Posterior cingulate gyrus (tissue), 11 donors: ENCODE measurements around the gene HOXC12.
A peak's percentile ranks its signal among the peaks of the same experiment; 100 is the strongest.

Experiments used
- DNase-seq, 10 donors: peaks; one replicate each; pipeline versions ENCODE4 v3.0.0 to v3.0.0-alpha.2; 2020 to 2021; ENCODE audit warnings: mixed read lengths in 3 of 10
- intact Hi-C: fragments of 100-400 bp; cut with DNase I; formaldehyde crosslinking; loops from one replicate; pipeline ENCODE4 v1.15.1; 2023

HOXC12 gene

DNA sequence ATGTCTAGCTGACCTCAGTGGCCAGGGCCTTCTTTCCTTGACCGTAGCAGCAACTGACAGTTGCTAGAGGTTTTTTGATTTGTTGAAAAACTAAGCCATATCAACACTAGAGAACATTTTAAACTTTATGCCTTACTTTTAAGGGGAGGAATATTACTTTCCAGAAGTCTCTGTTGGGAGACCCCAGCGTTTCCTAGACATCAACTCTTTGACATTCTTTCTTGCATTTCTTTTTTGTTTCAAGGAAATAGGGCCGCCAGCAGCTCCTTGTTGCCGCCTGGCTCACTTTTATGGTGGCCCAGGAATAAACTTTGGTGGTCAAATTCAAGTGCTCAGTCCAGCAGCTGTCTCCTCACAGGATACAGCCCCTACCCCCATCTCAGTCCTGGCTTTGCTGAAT lies 15.7 kb downstream of the HOXC12 start:
- intact Hi-C loops: no loop called here
- peak in 1 of 10 donors; percentile 10 for DNase-seq

DNA sequence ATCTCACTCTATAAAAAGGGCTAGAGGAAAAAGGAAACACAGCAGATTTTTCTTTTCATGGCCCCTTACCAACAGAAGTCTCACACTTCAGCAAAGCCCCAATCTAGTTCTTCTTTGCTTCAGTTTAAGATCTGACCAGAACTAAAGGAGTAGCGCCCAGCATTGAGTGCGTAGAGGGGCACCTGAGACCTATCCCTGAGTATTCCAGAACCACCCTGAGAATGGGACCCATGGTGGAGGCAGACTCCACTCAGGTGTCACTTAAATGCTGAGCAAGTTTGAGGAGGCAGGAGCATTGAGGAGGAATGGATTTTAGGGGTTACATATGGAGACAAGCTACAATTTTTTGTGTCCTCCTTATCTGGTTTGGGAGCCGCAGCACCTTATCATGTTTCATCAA lies 16.4 kb downstream of the HOXC12 start:
- DNase-seq: peak in 1 of 10 donors; percentile 40
- intact Hi-C loops: no loop called here

DNA sequence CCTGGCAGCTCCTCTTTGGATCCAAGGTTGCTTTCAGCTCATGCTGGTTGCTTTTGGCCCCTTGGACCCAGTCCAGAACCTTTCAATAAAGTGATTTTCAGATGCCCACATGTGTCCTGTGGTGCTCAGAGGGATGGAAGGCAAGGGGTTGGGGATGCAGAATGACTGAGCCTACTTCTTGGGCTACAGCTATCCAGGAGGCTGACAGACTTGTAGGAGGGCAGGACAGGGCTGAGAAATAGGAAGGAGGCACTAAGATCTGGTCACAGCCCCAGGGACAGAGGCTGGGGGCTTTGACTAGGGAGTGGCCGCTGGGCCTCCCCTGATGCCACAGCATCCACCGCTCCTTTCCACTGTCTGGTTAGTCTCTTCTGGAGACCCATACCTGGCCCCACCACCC lies 17.0 kb downstream of the HOXC12 start:
- DNase-seq: peak in 2 of 10 donors; percentile 5 to 8
- intact Hi-C loops: no loop called here

DNA sequence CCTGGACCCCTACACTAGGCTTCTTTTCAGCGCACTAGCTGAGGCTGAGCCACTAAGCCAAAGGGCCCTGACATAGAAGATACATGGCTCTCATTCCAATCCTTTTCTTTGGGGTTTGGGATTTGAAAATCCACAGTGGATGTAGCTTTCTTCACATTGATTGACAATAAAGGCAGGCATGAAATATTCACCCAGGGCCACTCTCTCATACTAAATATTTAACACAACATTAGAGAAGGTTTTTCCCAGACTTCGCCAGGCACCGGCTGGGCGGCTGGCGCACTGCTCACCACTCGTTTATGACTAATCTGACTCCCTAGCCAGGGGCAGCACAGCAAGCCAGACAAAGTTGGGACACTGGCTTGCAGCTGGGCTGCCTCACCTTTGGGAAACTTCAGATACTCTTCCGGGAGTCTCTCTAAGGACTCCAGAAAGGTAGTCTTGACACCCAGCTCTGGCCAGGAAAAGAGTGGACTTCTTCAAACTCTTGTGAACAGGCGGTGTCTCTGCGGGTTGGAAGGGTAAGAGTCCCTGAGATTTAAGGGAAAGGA lies 17.5 kb downstream of the HOXC12 start:
- DNase-seq: peak in 3 of 10 donors; percentile 5 to 48 (median 19)
- intact Hi-C loops: no loop called here

DNA sequence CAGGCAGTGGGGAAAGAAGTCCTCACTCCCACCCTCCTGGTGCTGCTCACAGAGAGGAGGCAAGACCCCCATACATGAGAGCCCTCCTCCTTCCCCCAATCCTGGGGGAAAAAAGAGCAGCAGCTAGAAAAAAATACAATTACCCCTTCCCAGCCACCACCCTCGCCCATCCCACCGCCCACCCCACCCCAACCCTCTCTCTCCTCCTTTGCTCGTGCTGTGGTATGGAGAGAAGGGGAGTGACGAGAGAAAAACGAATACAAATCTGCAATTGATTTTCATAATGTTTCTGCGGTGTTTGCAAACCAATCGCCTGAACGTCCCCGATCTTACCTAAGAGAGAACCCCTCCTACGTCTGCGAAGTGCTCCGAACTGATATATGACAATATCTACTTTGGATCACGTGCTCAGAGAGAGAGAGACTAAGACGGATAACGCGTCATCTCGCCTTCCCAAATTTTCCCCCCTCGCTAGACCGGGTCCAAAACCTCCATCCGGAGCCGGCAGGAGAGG lies 18.1 kb downstream of the HOXC12 start, which contains the start of gene HOXC11:
TSS of gene HOXC11 (plus strand) at position 405 of the 514 bp plus-strand sequence. CDS start 116 bp downstream, outside the sequence.
- no peak for DNase-seq
- intact Hi-C loops: no loop called here

DNA sequence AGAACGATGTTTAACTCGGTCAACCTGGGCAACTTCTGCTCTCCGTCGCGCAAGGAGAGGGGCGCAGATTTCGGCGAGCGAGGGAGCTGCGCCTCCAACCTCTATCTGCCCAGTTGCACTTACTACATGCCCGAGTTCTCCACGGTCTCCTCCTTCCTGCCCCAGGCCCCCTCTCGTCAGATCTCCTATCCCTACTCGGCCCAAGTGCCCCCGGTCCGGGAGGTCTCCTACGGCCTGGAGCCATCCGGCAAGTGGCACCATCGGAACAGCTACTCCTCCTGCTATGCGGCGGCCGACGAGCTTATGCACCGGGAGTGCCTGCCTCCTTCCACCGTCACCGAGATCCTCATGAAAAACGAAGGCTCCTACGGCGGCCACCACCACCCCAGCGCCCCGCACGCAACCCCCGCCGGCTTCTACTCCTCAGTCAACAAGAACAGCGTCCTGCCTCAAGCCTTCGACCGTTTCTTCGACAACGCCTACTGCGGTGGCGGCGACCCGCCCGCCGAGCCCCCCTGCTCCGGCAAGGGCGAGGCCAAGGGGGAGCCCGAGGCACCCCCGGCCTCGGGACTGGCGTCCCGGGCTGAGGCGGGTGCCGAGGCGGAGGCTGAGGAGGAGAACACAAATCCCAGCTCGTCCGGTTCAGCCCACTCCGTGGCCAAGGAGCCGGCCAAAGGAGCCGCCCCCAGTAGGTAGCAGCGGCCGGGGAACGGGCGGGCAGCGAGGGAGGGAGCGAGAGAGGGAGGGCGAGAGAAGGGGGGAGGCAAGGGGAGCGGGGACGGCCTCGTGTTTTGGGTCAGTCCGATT lies 18.7 kb downstream of the HOXC12 start:
- intact Hi-C loops: no loop called here
- peak in 3 of 10 donors; percentile 47 to 76 (median 58) for DNase-seq

DNA sequence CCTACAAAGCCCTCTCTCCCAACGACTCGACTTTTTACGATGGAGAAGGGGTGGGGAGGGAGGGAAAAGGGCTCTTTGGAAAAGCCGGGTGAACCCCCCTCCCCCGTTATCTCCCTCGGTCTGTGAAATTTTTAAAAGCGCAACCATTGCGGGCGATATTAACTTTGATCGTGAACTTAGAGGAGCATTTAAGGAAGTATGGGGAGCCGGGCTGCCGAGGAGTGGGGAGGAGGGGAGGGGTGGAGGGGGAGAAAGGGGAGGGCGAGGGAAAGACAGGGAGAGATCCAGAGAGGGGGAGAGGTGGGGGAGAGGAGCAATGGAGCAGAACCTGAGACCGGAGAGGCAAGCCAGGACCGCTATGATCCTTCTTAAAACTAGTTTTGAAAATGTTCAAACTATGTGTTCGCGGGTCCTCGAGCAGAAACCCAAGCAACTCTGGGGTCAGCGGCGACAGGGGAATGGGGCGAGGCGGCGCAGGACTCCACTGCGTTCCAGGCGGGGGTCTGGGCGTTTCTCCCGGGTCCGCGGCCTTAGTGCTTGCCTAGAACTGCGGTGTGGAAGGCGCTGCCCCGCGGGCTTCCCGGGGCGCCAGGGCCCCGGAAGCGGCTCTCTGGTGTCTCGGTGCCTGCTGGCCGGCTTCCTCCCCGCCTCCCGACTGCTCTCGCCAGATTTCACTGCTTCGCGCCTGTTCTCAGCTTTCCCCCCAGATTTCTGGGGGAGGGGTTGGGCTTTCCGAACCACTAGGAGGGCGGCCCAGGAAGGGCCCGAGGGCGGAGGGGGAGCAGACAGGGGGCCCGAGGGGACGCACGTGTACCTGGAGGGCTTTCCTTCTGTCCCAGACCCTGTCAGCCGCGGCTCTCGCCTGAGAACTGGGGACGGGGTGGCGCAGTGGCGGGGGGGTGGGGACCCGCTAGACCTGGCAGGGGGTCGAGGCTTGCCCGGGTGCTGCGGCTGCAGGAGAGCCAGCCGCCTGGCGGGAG lies 19.7 kb downstream of the HOXC12 start, which contains the start of gene HOTAIR:
TSS of gene HOTAIR (minus strand) at position 871 of the 980 bp plus-strand sequence.
- peak in 3 of 10 donors; percentile 40 to 57 (median 48) for DNase-seq
- intact Hi-C loops: no loop called here

DNA sequence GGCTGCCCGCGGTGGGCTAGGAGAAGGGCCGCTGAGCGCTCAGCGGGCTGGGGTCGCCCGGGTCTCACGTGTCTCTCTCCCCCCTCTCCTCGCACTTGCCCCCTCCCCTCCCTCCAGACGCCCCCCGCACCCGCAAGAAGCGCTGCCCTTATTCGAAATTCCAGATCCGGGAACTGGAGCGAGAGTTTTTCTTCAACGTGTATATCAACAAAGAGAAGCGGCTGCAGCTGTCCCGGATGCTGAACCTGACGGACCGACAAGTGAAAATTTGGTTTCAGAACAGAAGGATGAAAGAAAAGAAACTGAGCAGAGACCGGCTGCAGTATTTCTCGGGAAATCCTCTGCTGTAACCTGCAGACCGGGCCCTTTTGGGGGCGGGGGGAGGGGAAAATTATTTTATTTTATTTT lies 20.4 kb downstream of the HOXC12 start:
- intact Hi-C loops: no loop called here
- peak in 1 of 10 donors; percentile 38 for DNase-seq

DNA sequence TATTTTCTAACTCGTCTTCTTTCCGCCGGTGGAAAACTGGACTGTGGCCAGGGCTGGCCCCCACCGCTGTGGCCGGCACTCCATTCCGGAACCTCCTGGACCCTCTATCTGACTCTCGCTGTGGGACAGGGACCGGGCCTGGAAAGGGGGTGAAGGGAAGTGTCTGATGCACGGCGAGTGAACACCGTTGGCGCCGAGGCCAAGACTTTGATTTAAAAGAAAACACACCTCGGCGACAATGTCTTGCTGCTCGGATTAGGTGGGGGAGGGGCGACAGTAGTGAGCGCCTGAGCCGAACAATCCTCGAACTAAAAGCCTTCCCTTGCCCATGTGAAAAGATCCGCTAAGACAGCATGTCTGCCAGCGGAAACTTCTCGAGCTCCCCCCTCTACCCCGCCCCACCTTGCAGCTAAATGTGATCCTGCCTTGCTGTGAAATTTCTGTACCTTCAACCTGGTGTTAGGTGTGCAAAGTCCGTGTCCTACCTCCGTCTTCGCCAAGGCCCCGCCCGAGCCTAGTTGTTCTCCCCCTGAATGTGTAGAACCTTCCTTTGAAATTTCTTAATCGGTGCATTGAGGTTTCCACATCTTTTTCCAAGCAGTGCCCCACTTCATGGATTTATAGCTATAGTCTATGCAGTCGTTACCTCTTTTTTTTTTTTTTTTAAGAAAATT lies 20.9 kb downstream of the HOXC12 start:
- DNase-seq: peak in 2 of 10 donors; percentile 46 to 47
- intact Hi-C loops: no loop called here

DNA sequence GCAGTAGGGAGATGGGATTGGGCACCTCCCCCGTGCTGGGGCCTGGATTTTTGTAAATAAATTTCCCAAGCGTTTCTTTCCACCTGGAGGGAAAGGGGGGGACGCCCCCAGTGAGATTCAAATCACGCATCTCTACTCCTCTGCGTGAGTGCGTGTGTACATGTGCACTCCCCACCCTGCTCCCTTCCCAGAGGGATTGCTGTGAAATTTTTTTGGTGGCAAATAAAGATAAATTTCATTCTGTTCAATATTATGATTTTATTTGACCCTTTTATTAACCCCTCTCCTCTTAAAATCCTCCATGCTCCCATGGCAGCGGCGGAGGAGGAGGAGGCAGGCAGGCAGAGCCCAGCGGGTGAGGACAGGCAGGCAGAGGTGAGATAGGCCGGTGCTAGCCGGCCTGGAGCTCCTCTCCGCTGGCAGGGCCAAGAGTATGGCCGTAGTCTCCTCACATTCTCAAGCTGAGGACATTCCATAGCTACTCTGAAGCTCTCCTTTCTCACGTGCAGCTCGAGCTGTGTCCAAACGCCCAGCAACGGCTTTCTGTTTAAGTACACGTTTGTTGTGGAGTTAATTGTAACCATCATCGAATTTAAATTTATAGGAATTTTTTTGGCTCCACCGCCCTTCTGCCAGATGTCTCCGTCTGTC lies 21.6 kb downstream of the HOXC12 start:
- intact Hi-C loops: no loop called here
- peak in 2 of 10 donors; percentile 22 to 36 for DNase-seq

DNA sequence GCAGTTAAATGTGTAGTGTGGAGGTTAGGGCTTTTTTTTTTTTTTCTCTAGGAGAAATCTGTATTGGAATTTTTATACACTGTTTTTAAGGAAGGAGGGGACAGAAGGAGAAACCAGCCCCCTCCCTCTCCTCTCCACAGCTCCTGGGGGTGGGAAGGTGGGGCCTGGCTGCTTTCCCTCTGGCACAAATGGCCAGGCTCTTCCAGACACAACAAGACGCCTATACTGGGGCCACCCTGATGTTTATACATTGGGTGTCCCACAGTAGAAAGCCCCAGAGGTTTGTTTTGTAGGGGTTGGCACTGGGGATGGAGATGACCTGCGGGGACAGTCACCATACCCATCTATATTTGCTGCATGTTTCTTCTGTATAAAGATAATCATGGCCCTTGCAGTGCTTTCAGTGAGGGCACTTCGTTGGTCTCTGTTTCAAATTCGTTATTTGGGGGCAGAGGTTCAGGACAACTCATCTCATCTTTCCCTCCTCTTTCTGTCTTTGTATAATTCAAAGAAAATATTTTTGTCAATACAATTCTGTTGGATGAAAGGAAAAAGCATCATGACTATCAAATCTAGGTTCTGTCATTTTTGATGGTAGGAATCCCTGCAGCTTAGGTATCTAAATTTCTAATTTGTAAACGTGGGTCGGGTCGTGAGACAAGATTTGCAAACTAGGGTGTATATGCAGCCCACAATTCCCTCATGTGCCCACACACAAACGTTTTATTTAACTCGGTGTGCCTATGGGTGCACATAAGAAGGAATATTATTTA lies 22.3 kb downstream of the HOXC12 start:
- peak in 1 of 10 donors; percentile 2 for DNase-seq
- intact Hi-C loops: no loop called here

DNA sequence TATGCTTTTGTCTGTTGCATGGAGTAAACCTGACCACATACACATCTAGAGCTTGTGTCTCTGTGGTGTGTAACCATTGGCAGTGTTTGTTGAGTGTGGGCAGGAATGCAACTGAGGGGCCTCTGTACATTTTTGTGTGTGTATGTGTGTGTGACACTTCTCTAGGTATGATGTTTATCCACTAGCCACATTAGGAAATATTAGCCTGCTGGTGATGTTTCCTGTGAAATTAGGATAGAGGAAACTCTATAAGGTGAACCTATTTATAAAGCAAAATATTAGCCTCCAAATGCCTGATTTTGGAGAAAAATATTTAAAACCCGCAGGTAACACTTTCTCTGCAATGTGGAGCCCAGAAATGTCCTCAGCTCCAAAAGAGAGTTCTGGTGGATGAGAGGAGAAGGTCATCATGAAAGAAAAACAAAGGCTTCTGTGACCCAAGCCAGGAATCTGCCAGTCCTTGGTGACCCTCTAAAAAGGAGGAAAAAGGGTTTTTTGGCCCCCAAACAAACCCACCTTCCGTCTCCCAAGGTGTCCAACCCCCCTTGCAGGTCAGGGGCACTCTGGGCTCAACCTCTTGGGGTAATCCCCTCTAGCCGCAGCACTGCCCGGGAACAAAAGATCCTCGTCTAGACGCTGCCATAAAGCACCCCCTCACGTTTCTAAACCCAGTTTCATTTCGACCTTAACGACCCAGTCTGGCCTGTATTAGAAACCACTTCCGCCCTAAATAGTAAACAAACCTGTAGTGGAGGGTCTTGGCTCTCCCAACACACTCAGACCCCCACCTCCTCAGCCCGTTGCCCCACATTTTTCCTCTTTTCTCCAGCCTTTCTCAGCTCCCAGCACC lies 23.1 kb downstream of the HOXC12 start:
- intact Hi-C loops: no loop called here
- DNase-seq: peak in 1 of 10 donors; percentile 6

DNA sequence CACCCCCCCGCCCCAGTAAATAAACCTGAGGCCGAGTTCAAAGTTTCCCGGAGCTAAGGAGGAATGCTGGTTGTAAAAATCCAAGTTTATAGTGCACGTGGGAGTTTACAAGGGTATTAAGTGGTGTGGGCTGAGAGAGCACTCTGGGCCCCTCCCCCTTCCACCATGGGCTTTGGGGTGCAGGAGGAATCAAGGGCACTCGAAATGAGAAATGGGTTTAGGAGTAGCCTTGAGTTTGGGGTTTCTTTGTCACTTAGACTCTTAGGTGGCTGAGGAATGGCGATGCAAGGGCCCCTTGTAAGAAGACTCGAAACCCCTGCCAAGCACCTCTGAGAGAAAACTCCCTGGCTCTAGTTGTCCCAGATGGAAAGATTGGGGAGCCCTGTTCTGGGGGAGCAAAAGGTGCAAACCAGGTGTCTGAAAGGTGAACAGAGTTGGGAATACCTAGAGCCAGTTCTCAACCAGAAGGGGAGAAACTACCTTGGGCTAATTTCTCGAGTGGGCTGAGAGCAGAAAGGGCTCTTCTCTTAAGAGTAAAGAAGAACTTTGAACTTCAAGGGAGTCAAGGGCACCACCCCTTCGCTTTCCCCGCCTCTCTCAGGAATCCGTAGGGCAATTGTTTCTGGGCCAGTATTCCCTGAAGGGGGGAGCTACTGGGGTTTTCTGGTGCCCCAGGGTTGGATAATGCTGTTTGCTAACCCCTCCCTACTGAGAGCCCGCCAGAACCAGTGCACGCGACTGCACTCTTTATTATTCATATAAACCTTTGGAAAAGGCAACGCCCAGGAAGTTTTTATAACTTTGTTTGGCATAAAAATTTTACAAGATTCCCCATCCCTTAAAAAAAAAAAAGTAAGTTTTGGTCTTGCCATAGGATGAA lies 24.0 kb downstream of the HOXC12 start:
- peak in 1 of 10 donors; percentile 16 for DNase-seq
- intact Hi-C loops: no loop called here

DNA sequence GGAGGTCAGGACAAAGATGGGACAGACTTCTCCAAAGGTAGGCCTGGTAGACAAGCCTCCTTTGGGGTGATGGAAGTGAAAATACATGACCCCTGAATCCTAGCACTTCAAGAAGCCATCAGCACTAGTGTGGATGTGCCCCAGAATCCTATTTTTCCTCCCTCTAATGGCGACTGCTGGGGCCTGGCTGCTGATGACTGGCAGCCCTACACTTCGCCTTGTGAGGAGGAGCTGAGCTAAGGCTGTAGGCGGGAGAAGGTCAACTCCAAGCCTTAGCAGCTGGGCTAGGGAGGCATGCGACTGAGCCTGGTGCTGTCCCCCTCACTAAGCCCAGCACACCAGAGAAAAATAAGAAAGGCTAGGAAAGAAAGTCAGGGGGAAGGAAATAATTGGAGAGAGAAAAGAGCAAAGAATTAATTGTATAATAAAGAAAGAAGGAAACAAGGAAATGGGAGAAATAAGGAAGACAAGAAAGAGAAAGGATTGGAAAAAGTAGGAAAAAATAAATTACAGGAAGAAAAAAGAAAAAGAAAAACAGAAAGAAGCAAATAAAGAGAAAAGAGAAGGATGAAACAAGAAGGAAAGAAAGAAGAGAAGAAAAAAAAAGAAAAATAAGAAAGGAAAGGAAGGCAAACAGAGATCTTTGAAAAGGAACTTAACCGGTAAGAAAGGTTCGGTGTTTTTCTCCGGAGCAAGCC lies 25.6 kb downstream of the HOXC12 start:
- DNase-seq: peak in 1 of 10 donors; percentile 2
- intact Hi-C loops: no loop called here

DNA sequence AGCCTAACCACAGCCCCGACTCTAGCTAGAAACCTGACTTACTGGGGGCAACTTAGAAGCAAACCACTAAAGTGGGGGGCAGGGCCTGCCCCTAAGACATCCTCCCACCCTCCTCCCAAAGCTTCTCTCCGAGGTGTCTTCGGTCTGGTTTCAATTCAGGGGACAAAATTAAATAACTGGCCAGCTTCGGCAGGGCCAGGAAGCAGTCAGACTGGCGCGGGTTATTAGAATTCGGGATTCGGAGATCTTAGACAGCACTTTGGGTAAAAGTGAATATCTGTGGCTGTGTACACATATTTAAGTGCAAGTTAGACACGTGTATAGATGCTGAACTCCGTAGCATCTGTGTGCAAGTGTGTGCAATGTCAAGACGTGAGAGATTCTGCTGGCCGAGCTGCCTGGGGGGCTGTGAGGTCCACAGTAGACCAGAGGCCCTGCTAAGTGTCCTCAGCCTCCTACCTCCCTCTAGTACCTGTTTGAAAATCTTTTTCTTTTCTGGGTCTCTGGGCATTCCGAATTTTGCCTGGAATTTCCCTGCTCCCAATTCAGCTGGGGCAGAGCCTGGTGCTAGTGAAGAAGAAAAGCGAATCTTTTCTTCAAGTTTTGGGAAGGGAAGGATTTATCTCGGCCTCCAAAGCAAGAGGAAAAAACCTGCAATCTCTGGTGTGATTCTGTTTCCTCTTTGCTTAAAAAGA lies 26.2 kb downstream of the HOXC12 start:
- DNase-seq: peak in 1 of 10 donors; percentile 40
- intact Hi-C loops: no loop called here
